ENCODE measurements around the gene NPEPL1. TPM values are rescaled to one million over a fixed set of nuclear protein-coding genes. Genes with fewer than 3 reads are reported as not detected.

The NPEPL1 gene
- total RNA-seq, 4 donors from 2014 or later: 41.6 to 56.0 (median 47.2) TPM

DNA sequence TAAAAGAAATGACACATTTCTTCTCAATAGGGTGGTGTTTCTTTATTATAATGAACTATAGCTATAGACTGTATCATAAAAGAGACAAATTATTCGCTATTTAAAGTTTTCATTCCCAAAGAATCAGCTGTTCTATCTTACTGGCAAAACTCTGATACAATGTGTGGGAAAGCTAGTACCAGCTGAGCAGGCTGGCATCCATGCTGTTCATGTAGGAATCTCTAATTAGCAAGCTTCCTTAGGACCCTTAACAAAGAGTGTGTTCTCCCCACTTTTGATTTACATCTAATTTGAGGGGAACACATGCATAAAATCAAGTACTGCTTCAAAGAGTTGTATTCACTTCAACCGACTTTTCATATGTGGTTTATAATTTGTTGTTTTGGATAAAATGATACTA lies 28.3 kb upstream of the NPEPL1 start:
- no peak for TF ChIP-seq POLR2A (IDR thresholded peaks at IDR 0.05)
- TF ChIP-seq, protein P1, sequence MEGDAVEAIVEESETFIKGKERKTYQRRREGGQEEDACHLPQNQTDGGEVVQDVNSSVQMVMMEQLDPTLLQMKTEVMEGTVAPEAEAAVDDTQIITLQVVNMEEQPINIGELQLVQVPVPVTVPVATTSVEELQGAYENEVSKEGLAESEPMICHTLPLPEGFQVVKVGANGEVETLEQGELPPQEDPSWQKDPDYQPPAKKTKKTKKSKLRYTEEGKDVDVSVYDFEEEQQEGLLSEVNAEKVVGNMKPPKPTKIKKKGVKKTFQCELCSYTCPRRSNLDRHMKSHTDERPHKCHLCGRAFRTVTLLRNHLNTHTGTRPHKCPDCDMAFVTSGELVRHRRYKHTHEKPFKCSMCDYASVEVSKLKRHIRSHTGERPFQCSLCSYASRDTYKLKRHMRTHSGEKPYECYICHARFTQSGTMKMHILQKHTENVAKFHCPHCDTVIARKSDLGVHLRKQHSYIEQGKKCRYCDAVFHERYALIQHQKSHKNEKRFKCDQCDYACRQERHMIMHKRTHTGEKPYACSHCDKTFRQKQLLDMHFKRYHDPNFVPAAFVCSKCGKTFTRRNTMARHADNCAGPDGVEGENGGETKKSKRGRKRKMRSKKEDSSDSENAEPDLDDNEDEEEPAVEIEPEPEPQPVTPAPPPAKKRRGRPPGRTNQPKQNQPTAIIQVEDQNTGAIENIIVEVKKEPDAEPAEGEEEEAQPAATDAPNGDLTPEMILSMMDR (IDR thresholded peaks at IDR 0.05): no peak
- Histone ChIP-seq H3K27ac (no peak overlapping the region), H3K36me3 (peaks cover 6% of the 10 kb centered on the region in 2 donors), H3K4me3 (replicated peaks in 1 of 3) (no peak overlapping the region), H3K4me1 (peaks cover 11 to 26% of the 10 kb centered on the region in 2 donors), H3K9me3 (no peaks in the 10 kb centered on the region), H3K27me3 (no peaks in the 10 kb centered on the region)
- WGBS, 2 donors: 95 to 96% methylated on average over 2 of the region's 2 CpGs
- DNase-seq: no peak
- intact Hi-C loops (cut with DNase I): no loop called here

DNA sequence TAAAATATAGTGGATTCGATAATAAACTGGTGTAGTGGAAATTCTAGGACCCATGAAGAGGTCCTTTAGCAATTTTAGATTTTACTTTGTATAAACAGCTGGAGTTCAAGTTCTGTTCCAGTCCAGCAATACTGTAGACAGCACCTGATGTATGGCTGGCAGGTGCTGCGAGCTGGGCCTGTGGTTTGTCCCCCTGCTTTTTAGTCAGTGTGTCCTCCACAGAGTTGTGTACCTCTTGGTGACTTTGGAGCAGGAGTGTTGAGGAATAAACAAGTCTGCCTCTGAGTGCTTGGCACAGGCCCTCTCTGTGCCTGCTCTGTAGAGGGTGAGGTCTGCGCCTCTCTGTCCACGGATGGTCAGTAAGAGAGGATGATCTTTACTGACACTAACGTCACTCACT lies 27.7 kb upstream of the NPEPL1 start:
- no peak for TF ChIP-seq POLR2A (IDR thresholded peaks at IDR 0.05)
- TF ChIP-seq, protein P1 (IDR thresholded peaks at IDR 0.05): no peak
- H3K36me3 ChIP-seq: peaks cover 6 to 11% of the 10 kb centered on the region in 2 donors
- DNase-seq: no peak
- intact Hi-C loops (cut with DNase I): no loop called here
- H3K4me1 ChIP-seq: peaks cover 11 to 24% of the 10 kb centered on the region in 2 donors
- H3K27ac ChIP-seq: no peak overlapping the region
- 84 to 91% methylated on average over 5 of the region's 5 CpGs for WGBS, 2 donors
- no peaks in the 10 kb centered on the region for H3K9me3 ChIP-seq
- no peak overlapping the region for H3K4me3 ChIP-seq (replicated peaks in 1 of 3)
- H3K27me3 ChIP-seq: no peaks in the 10 kb centered on the region

DNA sequence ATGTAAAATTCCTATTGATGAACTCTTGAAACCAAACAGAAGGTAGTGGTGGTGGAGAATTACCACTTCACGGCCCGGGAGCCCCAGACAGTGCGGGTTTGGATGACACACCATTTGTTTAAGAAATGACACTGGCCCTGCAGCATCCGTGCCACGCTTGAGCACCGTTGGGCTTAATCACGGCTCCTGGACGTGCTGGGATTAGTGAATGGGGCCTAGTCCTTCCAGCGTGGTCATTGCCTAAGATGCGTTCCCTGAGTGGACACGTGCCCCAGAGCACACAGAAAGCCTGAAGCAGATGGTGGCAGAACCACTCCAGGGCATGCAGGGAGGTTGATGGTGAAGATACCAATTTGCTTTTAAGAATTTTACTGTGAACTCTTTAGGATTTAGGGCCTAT lies 27.0 kb upstream of the NPEPL1 start:
- peaks cover 7 to 14% of the 10 kb centered on the region in 2 donors for H3K36me3 ChIP-seq
- TF ChIP-seq, protein P1 (IDR thresholded peaks at IDR 0.05): no peak
- no peak for TF ChIP-seq POLR2A (IDR thresholded peaks at IDR 0.05)
- WGBS, 2 donors: 82 to 88% methylated on average over 11 of the region's 11 CpGs

DNA sequence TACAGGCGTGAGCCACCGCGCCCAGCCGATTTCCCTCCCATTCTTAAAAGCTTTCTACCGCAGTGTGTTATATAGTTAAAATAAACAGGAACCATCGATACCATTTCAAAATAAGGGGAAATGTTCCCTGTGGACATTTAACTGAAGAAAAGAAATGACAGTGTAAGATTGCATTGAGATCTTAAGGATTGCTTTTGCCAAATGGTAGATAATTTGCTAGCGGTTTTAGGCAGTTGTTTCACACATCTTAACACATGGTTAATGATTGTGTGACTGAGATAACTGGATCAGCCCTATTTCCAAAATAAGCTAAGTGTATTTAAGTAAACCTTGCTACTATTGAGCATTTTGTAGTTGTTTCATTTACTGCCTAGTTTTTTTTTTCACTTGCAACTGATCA lies 25.9 kb upstream of the NPEPL1 start:
- Histone ChIP-seq H3K4me3 (replicated peaks in 1 of 3) (no peak overlapping the region), H3K9me3 (no peaks in the 10 kb centered on the region), H3K36me3 (peaks cover 12 to 19% of the 10 kb centered on the region in 2 donors), H3K4me1 (peaks cover 3 to 6% of the 10 kb centered on the region in 2 donors), H3K27ac (no peak overlapping the region), H3K27me3 (no peaks in the 10 kb centered on the region)
- TF ChIP-seq POLR2A (IDR thresholded peaks at IDR 0.05): no peak
- TF ChIP-seq, protein P1 (IDR thresholded peaks at IDR 0.05): no peak
- WGBS, 2 donors: 94 to 95% methylated on average over 7 of the region's 7 CpGs
- no peak for DNase-seq
- intact Hi-C loops (cut with DNase I): no loop called here

More for the DNA sequence above, 27.0 kb upstream of the NPEPL1 start:
- intact Hi-C loops (cut with DNase I): no loop called here
- no peak overlapping the region for H3K4me3 ChIP-seq (replicated peaks in 1 of 3)
- no peak overlapping the region for H3K27ac ChIP-seq
- H3K4me1 ChIP-seq: peaks cover 11 to 17% of the 10 kb centered on the region in 2 donors
- H3K9me3 ChIP-seq: no peaks in the 10 kb centered on the region
- no peak for DNase-seq
- no peaks in the 10 kb centered on the region for H3K27me3 ChIP-seq

DNA sequence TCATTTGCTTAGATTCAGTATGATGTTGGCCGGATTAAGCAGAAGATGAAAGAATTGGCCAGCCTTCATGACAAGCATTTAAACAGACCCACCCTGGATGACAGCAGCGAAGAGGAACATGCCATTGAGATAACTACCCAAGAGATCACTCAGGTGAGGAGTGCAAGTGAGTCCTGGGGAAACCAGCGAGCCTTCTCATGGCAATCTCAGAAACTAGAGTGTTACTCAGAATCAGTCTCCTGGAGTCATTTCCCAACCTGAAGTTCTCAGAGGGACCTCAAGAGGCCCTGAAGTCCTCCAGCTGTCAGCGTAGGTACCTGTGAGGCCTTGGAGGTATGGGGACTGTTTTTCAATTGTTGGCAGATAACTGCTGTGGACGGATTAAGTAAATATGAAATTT lies 24.6 kb upstream of the NPEPL1 start:
- Histone ChIP-seq H3K4me1 (no peaks in the 10 kb centered on the region), H3K27ac (no peak overlapping the region), H3K9me3 (no peaks in the 10 kb centered on the region), H3K4me3 (replicated peaks in 1 of 3) (no peak overlapping the region), H3K36me3 (peaks cover 17 to 22% of the 10 kb centered on the region in 2 donors), H3K27me3 (no peaks in the 10 kb centered on the region)
- intact Hi-C loops (cut with DNase I): no loop called here
- no peak for DNase-seq
- no peak for TF ChIP-seq POLR2A (IDR thresholded peaks at IDR 0.05)
- TF ChIP-seq, protein P1 (IDR thresholded peaks at IDR 0.05): no peak
- WGBS, 2 donors: 85 to 94% methylated on average over 5 of the region's 5 CpGs
